Activated CD8-positive, alpha-beta memory T cell treated with anti-CD3 and anti-CD28 coated beads, Interleukin-2, amount 50 U/mL, for 24 hours (primary cell): Measurements from ENCODE around the gene PDGFB.

Source experiments
- DNase-seq: peaks from one replicate; pipeline ENCODE4 v3.0.0-alpha.2; 2020; ENCODE audit errors: extremely low read depth

PDGFB gene

DNA sequence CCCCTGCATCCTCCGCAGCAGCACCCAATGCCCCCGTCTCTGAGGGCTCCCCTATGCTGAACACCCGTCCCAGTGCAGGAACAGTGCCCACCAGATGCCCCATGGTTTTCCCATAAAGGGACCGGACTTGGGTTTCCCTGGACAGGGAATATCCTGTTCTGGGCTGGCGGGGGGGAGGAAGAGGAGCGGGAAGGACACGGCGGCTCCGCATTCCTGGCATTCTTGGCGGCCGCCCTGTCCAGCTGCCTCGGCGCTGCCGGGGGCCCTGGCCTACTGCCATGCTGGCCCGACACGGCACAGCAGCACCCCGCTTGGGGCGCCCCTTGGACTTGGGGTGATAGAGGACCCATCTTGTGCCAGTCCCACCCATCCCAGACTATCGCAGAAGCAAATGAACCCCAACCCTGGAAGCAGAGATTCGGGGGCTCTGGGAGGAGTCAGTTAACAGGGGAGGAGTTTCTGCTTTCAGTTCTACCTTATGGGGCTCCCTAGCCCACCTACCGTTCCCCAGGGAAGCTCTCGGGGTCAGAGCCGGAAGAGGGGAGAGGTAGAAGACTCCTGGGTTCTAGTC is 68.6 kb downstream of the PDGFB start:
- DNase-seq = no peak

DNA sequence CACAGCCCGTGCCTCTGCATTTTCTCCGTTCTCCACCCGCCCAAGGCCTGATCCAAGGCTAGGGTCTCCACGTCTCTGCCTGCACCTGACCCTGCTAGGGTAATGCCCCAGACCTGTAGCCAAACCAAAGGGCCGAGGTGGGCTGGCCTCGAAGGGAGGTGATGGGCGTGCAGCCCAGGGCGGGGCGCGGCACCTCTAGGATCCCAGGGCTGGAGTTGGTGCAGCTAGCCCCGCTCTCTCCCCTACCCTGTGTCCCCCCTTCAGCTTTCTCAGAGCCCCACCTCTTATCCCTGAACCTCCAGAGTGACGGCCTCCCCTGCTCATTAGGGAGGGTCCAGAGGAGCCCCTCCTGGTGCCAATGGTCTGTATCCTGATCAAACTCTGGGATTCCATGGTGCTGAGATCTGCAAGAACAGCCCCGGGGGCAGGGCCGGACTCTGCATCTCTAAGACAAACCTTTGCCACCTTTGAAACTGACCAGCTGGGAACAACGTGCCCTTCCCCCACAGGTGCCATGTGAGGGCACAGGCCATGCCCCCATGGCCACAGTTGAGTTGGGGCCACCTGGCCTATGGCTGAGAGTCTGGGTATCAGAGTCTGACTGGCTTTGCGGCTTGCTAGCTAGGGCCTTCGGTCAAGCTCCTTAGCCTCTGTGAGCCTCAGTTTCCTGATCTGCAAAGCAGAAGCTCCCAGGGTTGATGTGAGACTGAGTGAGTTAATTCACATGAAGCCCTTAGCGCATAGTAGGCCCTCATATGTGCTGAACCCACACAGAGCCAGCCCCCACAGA is 69.2 kb downstream of the PDGFB start:
- DNase-seq = no peak

DNA sequence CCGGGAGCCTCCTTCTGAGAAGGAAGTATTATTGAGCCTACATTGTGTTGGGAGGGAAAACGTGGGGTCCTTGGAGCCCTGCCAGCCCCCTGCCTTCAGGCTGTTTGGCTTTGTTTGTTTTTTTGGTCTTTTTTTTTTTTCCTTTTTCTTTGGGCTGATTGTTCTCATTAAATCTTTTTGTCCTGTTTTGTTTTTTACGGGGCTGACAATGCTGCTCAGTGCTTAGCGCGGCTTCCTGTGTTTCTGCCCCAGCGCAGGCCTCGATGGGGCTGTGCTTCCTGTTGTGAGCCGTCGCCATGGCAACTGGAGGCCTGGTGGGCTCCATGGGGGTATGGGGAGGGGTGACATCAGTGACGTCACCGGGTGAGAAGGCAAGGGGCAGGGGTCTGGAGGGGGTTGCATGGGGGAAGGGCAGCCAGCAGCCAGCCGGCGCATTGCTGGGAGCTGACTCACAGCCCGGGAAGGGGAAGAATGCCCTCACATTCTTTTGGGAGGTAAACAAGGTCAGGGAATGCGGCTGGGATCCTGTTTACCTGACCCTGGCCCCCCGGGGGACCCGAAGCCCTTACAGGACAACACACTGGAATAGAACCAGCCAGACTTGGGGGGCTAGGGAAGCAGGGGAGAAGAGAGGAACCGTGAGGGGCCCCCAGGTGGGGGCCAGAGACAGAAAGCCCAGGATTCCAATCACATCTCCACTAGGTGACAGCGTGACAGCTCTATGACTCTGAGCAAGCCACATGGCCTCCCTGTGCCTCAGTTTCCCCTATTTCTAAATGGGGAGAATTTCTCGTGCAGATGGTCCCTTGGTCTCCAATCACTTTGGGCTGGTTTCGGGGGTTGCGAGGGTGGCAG is 70.1 kb downstream of the PDGFB start:
- peak; percentile 33 for DNase-seq

DNA sequence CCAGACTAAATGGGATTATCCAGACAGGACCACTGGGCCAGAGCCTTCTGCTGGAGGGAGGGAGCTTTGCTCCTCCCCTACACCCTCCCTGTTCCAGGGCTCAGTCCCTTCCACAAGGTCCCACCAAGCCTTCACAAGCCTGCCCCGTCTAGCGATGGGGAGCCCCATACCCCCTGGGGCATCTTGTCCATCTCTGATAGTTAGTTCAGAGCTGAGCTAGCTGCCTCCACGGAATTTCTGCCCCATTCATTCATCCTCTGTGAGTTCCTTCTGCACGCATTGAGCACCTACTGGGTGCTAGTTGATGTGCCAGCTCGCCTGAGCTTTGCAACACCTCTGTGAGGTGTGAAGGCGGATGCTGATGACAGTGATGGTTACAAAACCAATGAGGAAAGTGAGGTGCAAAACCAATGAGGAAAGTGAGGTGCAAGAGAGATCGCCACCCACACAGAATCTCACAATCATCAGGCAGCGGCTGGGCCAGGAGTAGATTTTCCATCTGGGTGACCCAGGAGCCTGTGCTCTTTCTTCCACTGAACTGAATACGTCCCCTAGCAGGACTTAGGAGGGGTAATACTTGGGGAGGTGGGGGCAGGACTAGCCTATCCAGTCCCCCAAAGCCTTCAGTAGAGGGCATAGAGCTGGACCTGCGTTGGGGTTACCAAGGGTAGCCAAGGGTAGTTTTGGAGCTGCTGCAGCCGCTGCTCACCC is 70.8 kb downstream of the PDGFB start:
- no peak for DNase-seq
